ENCODE data around the gene CFAP74. TPM values are rescaled to one million over a fixed set of nuclear protein-coding genes. Genes with fewer than 3 reads are reported as not detected.

Gene CFAP74
- total RNA-seq, 2 donors from 2014 or later: under 0.01 TPM; not detected in 1

GRCh38 chr1:1926886-1927660 lies 76.5 kb downstream of the CFAP74 start:
- Histone ChIP-seq H3K27me3 (no peaks in the 10 kb centered on the region), H3K4me1 (peaks cover 15% of the 10 kb centered on the region), H3K27ac (no peak overlapping the region), H3K9me3 (no peaks in the 10 kb centered on the region), H3K4me3 (no peak overlapping the region), H3K36me3 (replicated peaks in 1 of 2; ENCODE audit: insufficient read depth in 1 of 2, low read depth in 2 of 2) (no peaks in the 10 kb centered on the region)
- intact Hi-C loops (cut with DNase I): no loop called here
- DNase-seq (peak in 1 of 4 donors; percentile 11), ATAC-seq (no peak)
- TF ChIP-seq CTCF (IDR thresholded peaks at IDR 0.05) (no peak), POLR2A (IDR thresholded peaks at IDR 0.05) (no peak)
- 76 to 85% methylated on average over 5 to 21 of the region's 21 CpGs for WGBS, 2 donors

- ATAC-seq (no peak), DNase-seq (peak in 1 of 4 donors; percentile 10)
- peaks cover 15% of the 10 kb centered on the region for H3K4me1 ChIP-seq
- no peaks in the 10 kb centered on the region for H3K27me3 ChIP-seq
- intact Hi-C loops (cut with DNase I): no loop called here
- H3K4me3 ChIP-seq: no peak overlapping the region
- H3K36me3 ChIP-seq (replicated peaks in 1 of 2; ENCODE audit: insufficient read depth in 1 of 2, low read depth in 2 of 2): no peaks in the 10 kb centered on the region
- H3K9me3 ChIP-seq: no peaks in the 10 kb centered on the region
- WGBS, 2 donors: 80 to 84% methylated on average over 17 to 26 of the region's 26 CpGs
- H3K27ac ChIP-seq: no peak overlapping the region
- TF ChIP-seq CTCF (IDR thresholded peaks at IDR 0.05) (no peak), POLR2A (IDR thresholded peaks at IDR 0.05) (no peak)
Measured at GRCh38 chr1:1926346-1926811, 77.2 kb downstream of the CFAP74 start.

GRCh38 chr1:1925437-1926345 lies 77.9 kb downstream of the CFAP74 start:
- Histone ChIP-seq H3K9me3 (no peaks in the 10 kb centered on the region), H3K27me3 (no peaks in the 10 kb centered on the region), H3K36me3 (replicated peaks in 1 of 2; ENCODE audit: insufficient read depth in 1 of 2, low read depth in 2 of 2) (no peaks in the 10 kb centered on the region), H3K4me1 (peaks cover 15% of the 10 kb centered on the region), H3K27ac (no peak overlapping the region), H3K4me3 (no peak overlapping the region)
- ATAC-seq: no peak
- TF ChIP-seq CTCF (IDR thresholded peaks at IDR 0.05) (no peak), POLR2A (IDR thresholded peaks at IDR 0.05) (no peak)
- WGBS, 2 donors: 77 to 80% methylated on average over 11 to 24 of the region's 27 CpGs
- intact Hi-C loops (cut with DNase I): no loop called here
- peak in 1 of 4 donors; percentile 8 for DNase-seq

GRCh38 chr1:1924849-1925248 lies 78.7 kb downstream of the CFAP74 start:
- WGBS, 2 donors: 93 to 95% methylated on average over 11 to 21 of the region's 21 CpGs
- H3K27me3 ChIP-seq: no peaks in the 10 kb centered on the region
- no peak for DNase-seq
- no peaks in the 10 kb centered on the region for H3K36me3 ChIP-seq (replicated peaks in 1 of 2; ENCODE audit: insufficient read depth in 1 of 2, low read depth in 2 of 2)
- no peak for ATAC-seq
- intact Hi-C loops (cut with DNase I): no loop called here
- H3K9me3 ChIP-seq: no peaks in the 10 kb centered on the region
- peaks cover 17% of the 10 kb centered on the region for H3K4me1 ChIP-seq
- H3K4me3 ChIP-seq: no peak overlapping the region
- H3K27ac ChIP-seq: no peak overlapping the region
- no peak for TF ChIP-seq CTCF (IDR thresholded peaks at IDR 0.05)
- TF ChIP-seq POLR2A (IDR thresholded peaks at IDR 0.05): no peak
